HEK293 (cell line): ENCODE measurements around the gene PCSK2.
A peak's percentile ranks its signal among the peaks of the same experiment; 100 is the strongest.

Source experiments
- CTCF ChIA-PET: fragments of 350-600 bp; formaldehyde crosslinking; extraction: SDS; loops from one replicate; lab custom pipeline; 2021; ENCODE audit warnings: antibody characterized with exemption; lab: Yijun Ruan, JAX
- POLR2A ChIA-PET: fragments of 300-600 bp; formaldehyde crosslinking; extraction: SDS; loops from one replicate; lab custom pipeline; 2020; ENCODE audit warnings: antibody characterized with exemption, inconsistent platforms; lab: Yijun Ruan, JAX
- H3K27ac ChIP-seq: fragments of 200-500 bp; sonication (Bioruptor generic); 2 replicates; pipeline ENCODE4 v1.5.1; 2014; ENCODE audit warnings: low read depth, low read length, control low read depth, inconsistent platforms; ENCODE audit errors: extremely low read depth
- H3K36me3 ChIP-seq, 2 experiments: fragments of 200-500 bp in 1 of 2; sonication (Bioruptor generic) in 1 of 2; 1 replicate in 1 of 2; 2 replicates in 1 of 2; pipeline ENCODE4 v1.5.1; 2014 to 2017; ENCODE audit warnings: inconsistent platforms in 2 of 2, low read length in 2 of 2; ENCODE audit not compliant: control insufficient read depth in 2 of 2, insufficient read depth in 1 of 2
- H3K4me1 ChIP-seq: fragments of 200-500 bp; sonication (Bioruptor generic); 2 replicates; pipeline ENCODE4 v1.5.1; 2014; ENCODE audit warnings: mild to moderate bottlenecking, low read length, inconsistent platforms; ENCODE audit not compliant: control insufficient read depth, insufficient read depth
- H3K4me3 ChIP-seq: 2 replicates; pipeline ENCODE4 v1.5.1; 2011; ENCODE audit warnings: low read depth, mild to moderate bottlenecking, control low read depth, low read length, moderate library complexity
- H3K9me3 ChIP-seq: fragments of 200-500 bp; sonication (Bioruptor generic); 2 replicates; pipeline ENCODE4 v1.5.1; 2014; ENCODE audit warnings: low read depth, low read length, inconsistent platforms; ENCODE audit not compliant: control insufficient read depth, insufficient read depth
- BCL11B ChIP-seq: fragments of 450-650 bp; formaldehyde crosslinking; IDR thresholded peaks from 2 replicates; pipeline ENCODE4 v1.5.1; 2016; ENCODE audit warnings: low read depth, missing biosample characterization, missing genetic modification characterization
- CTCF ChIP-seq: fragments of 450-650 bp; formaldehyde crosslinking; IDR thresholded peaks from 2 replicates; pipeline ENCODE4 v1.5.1; 2016; ENCODE audit warnings: missing biosample characterization, missing genetic modification characterization
- KLF8 ChIP-seq: fragments of 450-650 bp; formaldehyde crosslinking; IDR thresholded peaks from 2 replicates; pipeline ENCODE4 v1.5.1; 2016; ENCODE audit warnings: missing biosample characterization, missing genetic modification characterization
- PRDM6 ChIP-seq: fragments of 450-650 bp; formaldehyde crosslinking; IDR thresholded peaks from 2 replicates; pipeline ENCODE4 v1.5.1; 2017; ENCODE audit warnings: missing biosample characterization, missing genetic modification characterization
- ZBTB26 ChIP-seq: fragments of 450-650 bp; formaldehyde crosslinking; optimal IDR thresholded peaks from 2 replicates; pipeline ENCODE3; 2016; ENCODE audit warnings: missing biosample characterization, mild to moderate bottlenecking, missing genetic modification characterization
- ZNF16 ChIP-seq: fragments of 450-650 bp; formaldehyde crosslinking; IDR thresholded peaks from 2 replicates; pipeline ENCODE4 v1.5.1; 2016; ENCODE audit warnings: low read depth, missing biosample characterization, missing genetic modification characterization
- ZNF248 ChIP-seq: fragments of 450-650 bp; formaldehyde crosslinking; IDR thresholded peaks from 2 replicates; pipeline ENCODE4 v1.5.1; 2017; ENCODE audit warnings: missing biosample characterization, missing genetic modification characterization
- ZNF266 ChIP-seq: fragments of 450-650 bp; formaldehyde crosslinking; IDR thresholded peaks from 2 replicates; pipeline ENCODE4 v1.5.1; 2016; ENCODE audit warnings: missing biosample characterization, missing genetic modification characterization, low read depth
- ZNF391 ChIP-seq: fragments of 450-650 bp; formaldehyde crosslinking; IDR thresholded peaks from 2 replicates; pipeline ENCODE4 v1.5.1; 2016; ENCODE audit warnings: low read depth, missing biosample characterization, missing genetic modification characterization, borderline replicate concordance
- ZNF449 ChIP-seq: fragments of 450-650 bp; formaldehyde crosslinking; IDR thresholded peaks from 2 replicates; pipeline ENCODE4 v1.5.1; 2017; ENCODE audit warnings: missing biosample characterization, mild to moderate bottlenecking, missing genetic modification characterization, moderate library complexity
- ZNF549 ChIP-seq: fragments of 450-650 bp; IDR thresholded peaks from 2 replicates; pipeline ENCODE4 v1.5.1; 2018; ENCODE audit warnings: missing biosample characterization, missing genetic modification characterization, mild to moderate bottlenecking, inconsistent platforms, moderate library complexity
- ZNF621 ChIP-seq: fragments of 450-650 bp; formaldehyde crosslinking; IDR thresholded peaks from 2 replicates; pipeline ENCODE4 v1.5.1; 2017; ENCODE audit warnings: missing biosample characterization, missing genetic modification characterization
- ZNF654 ChIP-seq: fragments of 450-650 bp; formaldehyde crosslinking; IDR thresholded peaks from 2 replicates; pipeline ENCODE4 v1.5.1; 2016; ENCODE audit warnings: low read depth, missing biosample characterization, missing genetic modification characterization
- ZNF664 ChIP-seq: fragments of 450-650 bp; formaldehyde crosslinking; IDR thresholded peaks from 2 replicates; pipeline ENCODE4 v1.5.1; 2016; ENCODE audit warnings: missing biosample characterization, missing genetic modification characterization
- ZNF768 ChIP-seq: fragments of 450-650 bp; formaldehyde crosslinking; IDR thresholded peaks from 2 replicates; pipeline ENCODE4 v1.5.1; 2018; ENCODE audit warnings: missing biosample characterization, mild to moderate bottlenecking, missing genetic modification characterization

Gene PCSK2

GRCh38 chr20:17431621-17432364, 205.0 kb downstream of the PCSK2 start:
- Histone ChIP-seq H3K9me3 (no peaks in the 10 kb centered on the region), H3K4me3 (no peak overlapping the region)
- CTCF ChIA-PET = interaction anchor here (0.6 to 7.8 kb wide), 23 partner anchors 10 to 749 kb away, joined by 3 to 92 read pairs (median 3); no protein-coding TSS in a partner anchor
- 0 out of 2 replicates have a peak, but pooled peaks have one; percentile 15 for TF ChIP-seq CTCF (tag by site-specific recombination)
- TF ChIP-seq ZNF654 (tag by site-specific recombination) = peak; percentile 61
- no peak for TF ChIP-seq ZNF16 (tag by site-specific recombination)
- no peak for TF ChIP-seq BCL11B (tag by site-specific recombination)
- TF ChIP-seq, all 188 proteins: peak for 2
- POLR2A ChIA-PET = no interaction called here
- no peak overlapping the region for H3K27ac ChIP-seq
- H3K4me1 ChIP-seq = no peaks in the 10 kb centered on the region
- H3K36me3 ChIP-seq = no peaks in the 10 kb centered on the region

- H3K4me1 ChIP-seq = no peaks in the 10 kb centered on the region
- ChIA-PET CTCF (interaction anchor here (0.7 kb wide), 1 partner anchor 290 kb away, joined by 3 read pairs; no protein-coding TSS in a partner anchor), POLR2A (no interaction called here)
These were observed 209.8 kb downstream of the PCSK2 start for GRCh38 chr20:17436664-17437063.

More at GRCh38 chr20:17436664-17437063, 209.8 kb downstream of the PCSK2 start:
- no peak overlapping the region for H3K27ac ChIP-seq
- H3K9me3 ChIP-seq = no peaks in the 10 kb centered on the region
- TF ChIP-seq ZBTB26 (tag by site-specific recombination) = no peak
- no peak for TF ChIP-seq ZNF768 (tag by site-specific recombination)
- TF ChIP-seq ZNF266 (tag by site-specific recombination) = no peak
- TF ChIP-seq ZNF391 (tag by site-specific recombination) = no peak
- no peak for TF ChIP-seq PRDM6 (tag by site-specific recombination)
- TF ChIP-seq ZNF248 (tag by site-specific recombination) = no peak
- TF ChIP-seq KLF8 (tag by site-specific recombination) = no peak
- no peak for TF ChIP-seq ZNF449 (tag by site-specific recombination)
- no peak for TF ChIP-seq ZNF549
- TF ChIP-seq ZNF621 (tag by site-specific recombination) = no peak
- no peak for TF ChIP-seq ZNF664 (tag by site-specific recombination)
- H3K36me3 ChIP-seq = no peaks in the 10 kb centered on the region
- H3K4me3 ChIP-seq = no peak overlapping the region
